Activated B cell treated with CpG ODN at 0.5 μM for 24 hours (primary cell): Measurements from ENCODE around the gene ADCY1. TPM values are rescaled to one million over a fixed set of nuclear protein-coding genes. Genes with fewer than 3 reads are reported as not detected.

ENCODE experiments used
- ATAC-seq: fragments of 200-7000 bp; cut with Tn5 transposase; one replicate; pipeline ENCODE4 v1.10.0; 2021; ENCODE audit warnings: low read depth, mild to moderate bottlenecking, moderate library complexity
- CTCF ChIA-PET: fragments of 350-600 bp; sonication (Branson Sonifier 250); formaldehyde crosslinking; loops from one replicate; lab custom pipeline; 2021; ENCODE audit warnings: antibody characterized with exemption; lab: Charles Lee
- POLR2A ChIA-PET: fragments of 350-600 bp; sonication (Branson Sonifier 250); formaldehyde crosslinking; loops from one replicate; lab custom pipeline; 2021; ENCODE audit warnings: antibody characterized with exemption; lab: Charles Lee
- DNase-seq: peaks from one replicate; pipeline ENCODE4 v3.0.0; 2022
- H3K27ac Mint-ChIP-seq: one replicate; pipeline ENCODE4 v1.8.0; 2020; ENCODE audit warnings: mixed read lengths
- H3K27me3 Mint-ChIP-seq: one replicate; pipeline ENCODE4 v1.8.0; 2021; ENCODE audit warnings: mixed read lengths
- H3K36me3 Mint-ChIP-seq: one replicate; pipeline ENCODE4 v1.8.0; 2021; ENCODE audit warnings: low read depth, mixed read lengths
- H3K4me1 Mint-ChIP-seq: one replicate; pipeline ENCODE4 v1.8.0; 2021; ENCODE audit warnings: mixed read lengths
- H3K4me3 Mint-ChIP-seq: one replicate; pipeline ENCODE4 v1.8.0; 2020; ENCODE audit warnings: mild to moderate bottlenecking, mixed read lengths
- H3K9me3 Mint-ChIP-seq: one replicate; pipeline ENCODE4 v1.8.0; 2020; ENCODE audit warnings: mixed read lengths
- CTCF ChIP-seq: fragments of 200-600 bp; IDR thresholded peaks from one replicate; pipeline ENCODE4 v1.8.0; 2022; ENCODE audit warnings: antibody characterized with exemption, mild to moderate bottlenecking
- intact Hi-C: fragments of 100-400 bp; cut with micrococcal nuclease; formaldehyde crosslinking; loops from one replicate; pipeline ENCODE4 v1.15.1; 2024
- total RNA-seq: library from RNA; stranded (reverse); gene quantifications from 2 replicates; pipeline ENCODE4 v1.2.3, GENCODE V29; 2022

The ADCY1 gene
- total RNA-seq, 1 donor from 2014 or later, result not detected

- TF ChIP-seq CTCF, result no peak
- H3K9me3 Mint-ChIP-seq, result peaks cover 7% of the 10 kb centered on the region
- intact Hi-C loops, result no loop called here
- H3K27ac Mint-ChIP-seq, result no peak overlapping the region
- no peak overlapping the region for H3K4me3 Mint-ChIP-seq
- no peaks in the 10 kb centered on the region for H3K36me3 Mint-ChIP-seq
- ChIA-PET POLR2A (no interaction called here), CTCF (no interaction called here)
- DNase-seq (no peak), ATAC-seq (no peak)
- H3K27me3 Mint-ChIP-seq, result peaks cover 8% of the 10 kb centered on the region
- no peaks in the 10 kb centered on the region for H3K4me1 Mint-ChIP-seq
These were observed 10.8 kb upstream of the ADCY1 start for GRCh38 chr7:45563401-45563800.

GRCh38 chr7:45563941-45564461 is 10.2 kb upstream of the ADCY1 start:
- H3K9me3 Mint-ChIP-seq, result peaks cover 7% of the 10 kb centered on the region
- no peak overlapping the region for H3K27ac Mint-ChIP-seq
- ATAC-seq, result no peak
- TF ChIP-seq CTCF, result no peak
- no peak for DNase-seq
- H3K27me3 Mint-ChIP-seq, result peaks cover 9% of the 10 kb centered on the region
- no peaks in the 10 kb centered on the region for H3K36me3 Mint-ChIP-seq
- ChIA-PET CTCF (no interaction called here), POLR2A (no interaction called here)
- H3K4me1 Mint-ChIP-seq, result no peaks in the 10 kb centered on the region
- intact Hi-C loops, result no loop called here
- H3K4me3 Mint-ChIP-seq, result no peak overlapping the region

- DNase-seq (no peak), ATAC-seq (no peak)
- POLR2A ChIA-PET, result no interaction called here
- H3K36me3 Mint-ChIP-seq, result no peaks in the 10 kb centered on the region
- CTCF ChIA-PET, result no interaction called here
- H3K9me3 Mint-ChIP-seq, result peaks cover 7% of the 10 kb centered on the region
- H3K4me1 Mint-ChIP-seq, result no peaks in the 10 kb centered on the region
- no peak overlapping the region for H3K4me3 Mint-ChIP-seq
- peaks cover 9% of the 10 kb centered on the region for H3K27me3 Mint-ChIP-seq
- TF ChIP-seq CTCF, result no peak
- intact Hi-C loops, result no loop called here
- H3K27ac Mint-ChIP-seq, result no peak overlapping the region
These were observed 9.7 kb upstream of the ADCY1 start for GRCh38 chr7:45564485-45564884.

GRCh38 chr7:45564886-45565455 is 9.2 kb upstream of the ADCY1 start:
- Mint-ChIP-seq H3K27ac (no peak overlapping the region), H3K27me3 (peaks cover 9% of the 10 kb centered on the region), H3K9me3 (peaks cover 5% of the 10 kb centered on the region), H3K4me1 (no peaks in the 10 kb centered on the region), H3K36me3 (no peaks in the 10 kb centered on the region), H3K4me3 (no peak overlapping the region)
- TF ChIP-seq CTCF, result no peak
- DNase-seq (no peak), ATAC-seq (no peak)
- intact Hi-C loops, result no loop called here
- ChIA-PET CTCF (no interaction called here), POLR2A (no interaction called here)

GRCh38 chr7:45566386-45566785 is 7.8 kb upstream of the ADCY1 start:
- H3K27me3 Mint-ChIP-seq, result peaks cover 10% of the 10 kb centered on the region
- ChIA-PET CTCF (no interaction called here), POLR2A (interaction anchor here (0.5 kb wide), 1 partner anchor 302 kb away, joined by 9 read pairs; no protein-coding TSS in a partner anchor)
- no peak for TF ChIP-seq CTCF
- DNase-seq (no peak), ATAC-seq (no peak)
- H3K4me1 Mint-ChIP-seq, result no peaks in the 10 kb centered on the region
- intact Hi-C loops, result no loop called here
- H3K9me3 Mint-ChIP-seq, result no peaks in the 10 kb centered on the region
- no peak overlapping the region for H3K4me3 Mint-ChIP-seq
- no peaks in the 10 kb centered on the region for H3K36me3 Mint-ChIP-seq
- no peak overlapping the region for H3K27ac Mint-ChIP-seq
